NT2/D1 (cell line): ENCODE data around the gene ACVR1.

Experiments used
- SUZ12 ChIP-seq: IDR thresholded peaks from 2 replicates; pipeline ENCODE4 v1.6.1; 2011; ENCODE audit not compliant: insufficient read length, insufficient read depth; ENCODE audit errors: extremely low read depth
- YY1 ChIP-seq: IDR thresholded peaks from 2 replicates; pipeline ENCODE4 v1.6.1; 2011; ENCODE audit not compliant: insufficient read length, insufficient read depth
- ZNF274 ChIP-seq: IDR thresholded peaks from 2 replicates; pipeline ENCODE4 v1.6.1; 2011; ENCODE audit warnings: mild to moderate bottlenecking, low read depth, low read length

- TF ChIP-seq ZNF274, result no peak
- no peak for TF ChIP-seq YY1
- no peak for TF ChIP-seq SUZ12
These were observed 41.1 kb downstream of the ACVR1 start for GRCh38 chr2:157835006-157835405.
